HG03457 (cell line): ENCODE data around the gene CEACAM20.
"Not testable (repeated sequence)": the region's sequence is repeated elsewhere in the genome, so short reads cannot be mapped to it uniquely, and the experiment has no call there.

Experiments
- ATAC-seq: cut with Tn5 transposase; IDR thresholded peaks from one replicate; pipeline ENCODE4 v1.9.1; 2021; ENCODE audit warnings: moderate number of reproducible peaks; ENCODE audit not compliant: unreplicated experiment

Gene CEACAM20

DNA sequence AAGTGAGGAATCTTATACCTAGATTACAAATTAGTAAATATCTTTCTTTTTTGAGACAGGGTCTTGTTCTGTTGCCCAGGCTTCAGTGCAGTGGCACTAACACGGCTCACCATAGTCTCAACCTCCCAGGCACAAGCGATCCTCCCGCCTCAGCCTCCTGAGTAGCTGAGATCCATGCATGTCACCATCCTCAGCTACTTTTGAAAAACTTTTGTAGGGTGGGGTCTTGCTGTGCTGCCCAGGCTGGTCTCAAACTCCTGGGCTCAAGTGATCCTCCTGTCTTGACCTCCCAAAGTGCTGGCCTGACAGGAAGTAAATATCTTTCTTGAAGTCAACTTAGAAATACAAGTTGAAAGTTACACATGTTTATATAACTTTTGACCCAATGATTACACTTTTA is 20.0 kb upstream of the CEACAM20 start:
- ATAC-seq = no peak

DNA sequence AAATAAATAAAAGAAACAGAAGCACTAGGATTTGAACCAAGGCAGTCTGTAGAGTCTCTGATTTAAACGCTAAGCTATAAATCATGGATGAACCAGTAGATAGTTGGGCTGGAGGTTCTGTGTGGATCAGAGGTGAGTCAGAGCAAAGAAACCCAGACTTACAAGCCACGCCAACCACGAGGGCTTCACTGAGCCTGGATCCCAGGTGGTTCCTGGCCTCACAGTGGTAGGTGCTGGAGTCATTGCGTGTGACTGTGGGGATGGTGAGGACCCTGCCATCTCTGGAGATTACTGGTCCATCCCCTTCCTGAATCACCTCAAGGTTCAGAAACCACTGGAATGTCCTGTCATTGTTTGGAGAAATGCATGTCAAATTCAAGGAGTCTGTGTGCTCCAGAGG is 19.3 kb upstream of the CEACAM20 start:
- no peak for ATAC-seq

DNA sequence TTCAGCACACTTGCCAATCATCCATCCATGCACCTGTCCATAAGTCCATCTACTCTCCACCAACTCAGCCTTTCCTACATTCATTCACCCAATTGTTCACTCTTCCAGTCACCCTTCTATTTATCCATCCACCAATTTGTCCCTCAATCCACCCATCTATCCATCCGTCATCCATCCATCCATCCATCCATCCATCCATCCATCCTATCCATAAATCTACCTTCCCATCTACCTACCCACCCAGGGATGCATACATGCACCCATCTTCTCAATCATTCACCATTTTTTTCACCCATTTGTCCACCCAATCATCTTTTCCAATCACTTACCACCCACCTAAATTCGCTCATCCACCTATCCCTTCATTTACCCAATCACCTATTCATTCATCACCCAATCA is 14.6 kb upstream of the CEACAM20 start:
- ATAC-seq = no peak

DNA sequence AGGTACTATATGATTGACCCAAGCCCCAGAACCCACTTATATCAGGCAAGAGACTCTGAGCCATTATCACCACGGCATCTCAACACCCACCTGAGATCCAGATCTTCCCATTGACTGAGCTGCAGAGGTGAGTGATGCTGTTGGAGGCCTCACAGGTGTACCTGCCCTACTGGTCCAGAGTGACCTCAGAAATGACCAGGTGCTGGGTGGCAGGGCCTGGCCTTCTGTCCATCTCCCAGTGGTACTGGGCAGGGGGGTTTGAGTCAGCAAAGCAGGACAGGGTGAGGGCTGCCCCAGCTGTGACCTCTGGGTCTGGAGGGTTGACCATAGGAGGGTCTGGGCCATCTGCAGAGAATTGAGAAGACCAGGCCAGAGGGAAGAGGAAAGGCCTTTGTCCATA is 13.2 kb upstream of the CEACAM20 start:
- ATAC-seq = no peak

DNA sequence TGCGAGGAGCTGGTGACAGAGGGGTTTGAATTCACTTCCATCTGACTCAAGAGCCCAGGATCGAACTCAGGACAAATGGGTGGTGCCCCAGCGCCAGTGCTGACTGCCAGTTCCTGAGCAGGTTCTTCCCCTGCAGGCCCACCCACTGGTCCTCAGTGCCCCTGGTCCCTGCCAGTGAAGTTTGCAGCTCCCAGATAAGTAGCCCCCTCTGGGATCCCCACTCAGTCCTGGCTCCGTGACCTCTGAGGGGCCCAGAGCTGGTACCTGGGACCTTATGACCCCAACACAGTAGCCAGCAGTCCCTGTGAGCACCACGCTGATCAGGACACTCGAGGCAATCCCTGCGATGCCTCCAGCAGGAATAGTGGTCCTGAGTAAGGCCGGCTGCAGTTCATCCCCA is 11.3 kb upstream of the CEACAM20 start:
- ATAC-seq = no peak

DNA sequence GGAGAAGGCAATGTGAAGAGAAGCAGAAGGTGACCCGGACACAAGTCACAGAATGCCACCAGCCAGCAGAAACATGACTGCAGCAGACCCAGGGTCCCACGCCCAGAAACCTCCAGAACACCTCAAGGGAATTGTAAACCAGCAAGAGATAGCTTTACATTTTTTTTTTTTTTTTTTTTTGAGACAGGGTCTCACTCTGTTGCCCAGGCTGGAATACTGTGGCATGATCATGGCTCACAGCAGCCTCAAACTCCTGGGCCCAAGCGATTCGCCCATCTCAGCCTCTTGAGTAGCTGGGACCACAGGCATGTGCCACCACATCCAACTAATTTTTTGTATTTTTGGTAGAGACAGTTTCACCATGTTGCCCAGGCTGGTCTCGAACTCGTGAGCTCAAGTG is 10.5 kb upstream of the CEACAM20 start:
- ATAC-seq = no peak

DNA sequence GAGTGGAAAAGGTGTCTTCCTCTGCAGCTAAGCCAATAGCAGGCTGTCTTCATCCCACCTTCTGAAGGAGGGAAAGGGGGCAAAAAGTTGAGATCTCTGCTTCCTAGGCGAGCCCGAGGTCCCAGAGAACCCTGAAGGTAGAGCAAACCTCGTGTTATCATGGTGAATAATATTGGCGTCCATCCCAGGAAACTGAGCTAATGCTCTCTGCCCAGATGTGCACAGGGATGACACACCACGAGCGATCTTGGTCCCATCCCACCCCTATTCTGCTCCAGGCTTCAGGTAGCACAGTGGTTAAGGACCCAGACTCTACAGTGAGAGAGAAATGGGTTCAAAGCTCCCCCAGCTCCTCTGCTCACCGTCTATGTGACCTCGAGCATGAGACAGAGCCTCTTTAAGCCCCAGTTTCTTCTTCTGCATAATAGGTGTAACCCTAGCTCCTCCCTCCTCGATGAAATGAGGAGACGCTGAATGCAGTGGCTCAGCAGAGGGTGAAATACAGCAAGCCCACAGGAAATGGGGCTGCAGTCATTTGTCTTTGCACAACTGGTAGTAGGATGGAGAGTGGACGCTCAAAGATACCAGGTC is 9.9 kb upstream of the CEACAM20 start:
- ATAC-seq = no peak

DNA sequence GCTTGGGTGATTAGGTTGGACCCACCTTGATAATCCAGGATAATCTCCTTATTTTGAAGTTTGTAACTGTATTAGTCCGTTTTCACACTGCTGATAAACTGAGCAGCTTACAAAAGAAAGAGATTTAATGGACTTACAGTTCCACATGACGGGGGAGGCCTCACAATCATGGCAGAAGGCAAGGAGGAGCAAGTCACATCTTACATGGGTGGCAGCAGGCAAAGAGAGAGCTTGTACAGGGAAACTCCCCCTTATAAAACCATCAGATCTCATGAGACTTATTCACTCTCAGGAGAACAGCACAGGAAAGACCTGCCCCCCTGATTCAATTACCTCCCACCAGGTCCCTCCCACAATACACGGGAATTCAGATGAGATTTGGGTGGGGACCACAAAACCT is 5.9 kb upstream of the CEACAM20 start:
- ATAC-seq = not testable (repeated sequence)

DNA sequence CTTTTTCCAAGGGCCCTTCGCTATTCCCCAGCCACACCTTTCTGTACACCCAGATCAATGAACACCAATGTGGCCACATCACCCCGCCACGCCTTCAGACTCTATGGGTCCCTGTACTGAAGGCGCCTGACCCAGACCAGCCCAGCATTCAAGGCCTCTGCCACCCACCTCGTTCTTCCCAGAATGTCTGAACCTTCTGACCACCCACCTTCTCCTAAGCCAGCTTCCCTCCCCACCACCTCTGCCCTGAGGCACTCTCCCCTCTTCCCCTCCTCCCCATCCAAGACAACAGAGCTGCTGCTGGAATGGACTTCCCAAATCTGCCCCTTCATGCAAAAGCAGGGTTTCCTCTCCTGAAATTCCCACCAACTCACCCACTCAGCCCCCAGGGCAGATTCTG is 3.3 kb upstream of the CEACAM20 start:
- ATAC-seq = no peak

DNA sequence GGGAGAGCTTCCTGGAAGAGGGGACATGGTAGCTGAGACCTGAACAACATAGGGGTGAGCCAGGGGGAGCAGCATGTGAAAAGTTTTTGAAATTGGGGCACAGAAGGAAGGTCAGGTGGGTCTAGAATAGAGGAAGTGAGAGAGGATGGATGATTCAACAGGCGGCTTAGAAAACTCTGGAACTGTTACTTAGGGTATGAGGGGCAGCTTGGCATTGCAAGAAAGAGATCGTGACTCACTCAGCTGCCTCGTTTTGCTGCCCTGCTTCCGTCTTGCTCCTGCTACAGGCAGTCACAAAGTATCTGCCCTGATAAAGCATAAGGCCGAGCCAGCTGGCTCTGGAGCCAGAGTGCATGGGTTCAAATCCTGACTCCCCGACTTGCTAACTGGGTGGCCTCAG is 1.3 kb upstream of the CEACAM20 start:
- no peak for ATAC-seq

DNA sequence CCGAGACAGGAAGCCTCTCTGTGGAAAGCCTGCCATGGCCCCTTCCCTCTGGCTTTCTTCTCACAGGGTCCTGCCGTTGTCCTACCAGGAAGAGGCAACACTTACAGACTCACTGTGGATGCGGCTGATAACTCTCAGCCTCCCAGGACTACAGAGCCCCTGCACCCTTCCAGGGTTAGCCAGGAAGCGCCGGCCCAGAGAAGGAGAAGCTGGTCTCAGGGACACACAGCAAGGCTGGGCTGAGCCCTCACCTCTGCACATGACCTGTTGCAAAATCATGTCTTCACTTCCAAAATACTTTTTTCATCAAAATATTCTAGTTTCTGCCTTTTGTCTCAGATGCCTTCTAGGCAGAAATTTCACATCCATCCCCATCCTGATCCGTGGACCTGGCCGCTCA is 1.9 kb downstream of the CEACAM20 start:
- ATAC-seq = no peak

DNA sequence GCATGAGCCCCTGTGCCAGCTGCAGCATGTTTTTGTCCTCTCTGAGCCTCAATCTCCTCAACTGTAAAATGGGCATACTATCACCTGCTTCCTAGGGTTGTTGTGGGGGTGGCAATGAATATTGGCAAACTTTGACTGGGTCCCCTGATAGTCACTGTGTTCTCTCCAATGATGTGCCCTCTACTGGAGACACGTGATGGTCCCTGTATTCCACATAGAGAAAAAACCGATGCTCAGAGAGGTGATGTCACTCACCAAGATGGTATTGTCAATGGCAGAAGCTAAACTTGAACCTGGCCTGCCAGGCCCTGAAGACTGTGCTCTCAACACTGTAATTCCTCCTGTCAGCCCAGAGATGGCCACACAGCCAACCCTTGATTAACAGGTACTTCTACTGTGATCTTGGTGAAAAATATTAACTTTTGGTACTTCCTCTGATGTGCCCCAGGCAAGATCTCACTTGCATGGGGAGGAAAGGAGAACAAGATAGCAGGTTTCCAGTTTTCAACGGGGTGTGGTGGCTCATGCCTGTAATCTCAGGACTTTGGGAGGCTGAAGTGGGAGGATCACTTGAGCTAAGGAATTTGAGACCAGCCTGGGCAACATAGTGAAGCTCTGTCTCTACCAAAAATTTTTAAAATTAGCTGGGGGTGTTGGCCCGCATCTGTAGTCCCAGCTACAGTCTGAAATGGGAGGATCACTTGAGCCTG is 3.6 kb downstream of the CEACAM20 start:
- no peak for ATAC-seq

DNA sequence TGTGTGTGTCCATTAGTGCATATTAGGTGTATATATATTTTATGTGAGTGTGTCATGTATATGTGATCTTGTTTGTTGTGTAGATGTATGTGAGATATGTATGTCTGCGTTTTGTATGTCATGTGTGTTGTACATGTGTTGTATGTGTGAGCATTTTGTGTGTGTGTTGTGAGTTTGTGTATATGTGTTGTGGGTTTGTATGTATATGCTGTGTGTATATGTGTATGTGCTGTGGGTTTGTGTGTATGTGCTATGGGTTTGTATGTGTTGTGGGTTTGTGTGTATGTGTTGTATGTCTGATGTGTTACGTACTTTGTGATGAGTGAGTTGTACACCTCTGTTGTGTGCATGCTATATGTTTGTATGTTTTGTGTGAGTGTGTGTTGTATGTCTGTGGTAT is 8.1 kb downstream of the CEACAM20 start:
- no peak for ATAC-seq

DNA sequence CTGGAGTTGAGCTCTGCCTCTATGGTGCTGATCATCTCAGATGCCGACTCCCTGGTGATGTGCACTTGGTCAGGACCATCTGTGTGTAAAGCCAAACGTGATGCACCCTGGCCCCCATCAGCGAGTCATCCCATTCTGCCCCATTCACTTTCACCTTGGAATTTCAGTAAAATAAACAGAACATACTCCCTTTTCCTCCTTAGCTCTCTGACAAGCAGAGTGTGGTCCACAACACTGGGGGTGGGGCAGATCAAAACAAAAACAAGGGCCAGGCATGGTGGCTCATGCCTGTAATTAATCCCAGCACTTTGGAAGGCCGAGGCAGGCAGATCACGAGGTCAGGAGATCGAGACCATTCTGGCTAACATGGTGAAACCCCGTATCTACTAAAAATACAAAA is 12.3 kb downstream of the CEACAM20 start:
- no peak for ATAC-seq

DNA sequence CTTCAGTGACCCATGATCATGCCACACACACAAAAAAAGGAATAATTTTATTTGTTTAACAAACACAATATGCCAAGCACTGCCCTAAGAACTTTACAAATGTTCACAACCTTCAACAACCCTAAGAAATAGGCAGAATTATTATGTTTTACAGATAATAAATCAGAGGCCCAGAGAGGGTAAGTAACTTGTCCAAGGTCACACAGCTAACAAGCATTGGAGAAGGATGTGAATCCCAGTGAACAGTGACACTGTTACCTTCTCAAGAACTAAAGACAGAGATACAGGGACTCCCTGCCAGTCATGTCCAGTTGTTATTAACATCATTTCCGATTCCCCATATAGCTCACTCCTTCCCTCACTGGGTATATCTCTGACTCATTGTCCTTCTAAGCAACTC is 13.6 kb downstream of the CEACAM20 start:
- no peak for ATAC-seq

DNA sequence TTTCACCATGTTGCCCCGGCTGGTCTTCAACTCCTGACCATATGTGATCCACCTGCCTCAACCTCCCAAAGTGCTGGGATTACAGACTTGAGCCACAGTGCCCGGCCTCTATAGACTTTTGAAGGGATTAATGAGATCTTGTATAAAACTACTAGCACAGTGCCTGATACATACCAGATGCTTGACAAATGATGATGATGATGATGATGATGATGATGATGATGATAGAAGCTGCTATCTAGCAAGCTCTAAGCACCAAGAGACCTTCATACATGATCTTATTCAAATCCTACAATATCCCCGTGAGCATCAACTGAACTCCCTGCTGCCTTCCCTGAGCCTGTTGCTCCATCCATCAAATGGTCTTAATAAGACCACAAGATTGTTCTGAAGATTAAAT is 14.4 kb downstream of the CEACAM20 start:
- ATAC-seq = no peak

DNA sequence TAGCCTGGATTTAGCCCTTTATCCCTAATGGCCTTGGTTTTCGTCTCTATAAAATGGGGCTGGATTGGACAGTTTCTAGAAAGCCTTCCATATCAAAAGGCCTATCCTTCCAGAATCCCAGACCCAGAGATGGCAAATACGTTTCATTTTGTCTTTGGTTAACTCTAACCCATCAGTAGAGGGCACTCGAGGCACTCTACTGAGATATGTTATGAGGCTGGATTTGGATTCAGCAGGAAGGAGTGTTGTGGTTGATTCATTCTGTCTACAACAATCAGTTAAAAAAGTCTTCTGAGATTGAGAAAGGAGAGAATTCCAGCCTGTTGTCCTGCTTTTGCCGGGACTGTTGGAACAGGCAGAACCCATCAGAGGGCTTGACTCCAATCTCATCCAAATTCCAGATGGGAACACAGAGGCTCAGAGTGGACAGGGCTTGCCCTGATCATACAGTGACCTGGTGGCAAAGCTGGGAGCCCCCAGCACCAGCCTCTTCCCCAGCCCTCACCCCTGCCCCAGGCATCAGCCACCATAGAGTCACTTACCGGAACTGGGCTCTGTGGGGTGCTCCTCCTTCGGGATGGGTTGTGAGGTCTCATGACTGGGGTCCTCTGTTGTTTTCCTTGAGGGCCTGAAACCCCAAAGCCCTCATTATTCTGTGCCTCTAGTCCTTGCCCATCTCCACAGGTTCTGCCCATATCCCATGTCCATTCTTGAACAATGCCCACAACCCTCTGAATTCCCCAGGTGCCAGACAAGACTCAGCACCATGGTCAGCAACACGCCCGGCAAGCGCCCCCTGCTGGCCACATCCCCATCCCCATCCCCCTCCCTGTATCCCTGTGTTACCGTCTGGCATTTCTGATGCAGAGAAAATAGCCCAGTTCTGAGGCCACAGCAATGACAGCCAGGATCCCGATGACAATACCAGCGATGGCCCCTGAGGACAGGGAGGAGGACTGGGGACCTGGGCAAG is 16.9 kb downstream of the CEACAM20 start:
- no peak for ATAC-seq

DNA sequence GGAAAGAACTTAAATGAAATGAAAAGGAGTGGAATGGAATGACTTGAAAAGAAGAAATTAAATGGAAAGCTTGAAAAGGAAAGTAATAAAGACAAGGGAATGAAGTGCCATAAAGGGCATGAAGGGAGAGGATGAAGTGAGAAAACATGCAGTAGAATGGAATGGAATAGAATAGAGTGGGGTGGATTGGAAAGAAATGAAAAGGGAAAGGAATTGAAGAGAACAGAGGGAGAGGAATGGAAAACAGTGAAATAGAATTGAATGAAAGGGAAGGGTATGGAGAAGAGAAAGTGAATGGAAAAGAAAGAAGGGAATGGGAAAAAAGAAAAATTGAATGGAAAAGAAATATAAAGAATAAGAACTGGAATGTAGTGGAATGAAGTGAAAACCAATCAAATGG is 20.0 kb downstream of the CEACAM20 start:
- ATAC-seq = no peak

DNA sequence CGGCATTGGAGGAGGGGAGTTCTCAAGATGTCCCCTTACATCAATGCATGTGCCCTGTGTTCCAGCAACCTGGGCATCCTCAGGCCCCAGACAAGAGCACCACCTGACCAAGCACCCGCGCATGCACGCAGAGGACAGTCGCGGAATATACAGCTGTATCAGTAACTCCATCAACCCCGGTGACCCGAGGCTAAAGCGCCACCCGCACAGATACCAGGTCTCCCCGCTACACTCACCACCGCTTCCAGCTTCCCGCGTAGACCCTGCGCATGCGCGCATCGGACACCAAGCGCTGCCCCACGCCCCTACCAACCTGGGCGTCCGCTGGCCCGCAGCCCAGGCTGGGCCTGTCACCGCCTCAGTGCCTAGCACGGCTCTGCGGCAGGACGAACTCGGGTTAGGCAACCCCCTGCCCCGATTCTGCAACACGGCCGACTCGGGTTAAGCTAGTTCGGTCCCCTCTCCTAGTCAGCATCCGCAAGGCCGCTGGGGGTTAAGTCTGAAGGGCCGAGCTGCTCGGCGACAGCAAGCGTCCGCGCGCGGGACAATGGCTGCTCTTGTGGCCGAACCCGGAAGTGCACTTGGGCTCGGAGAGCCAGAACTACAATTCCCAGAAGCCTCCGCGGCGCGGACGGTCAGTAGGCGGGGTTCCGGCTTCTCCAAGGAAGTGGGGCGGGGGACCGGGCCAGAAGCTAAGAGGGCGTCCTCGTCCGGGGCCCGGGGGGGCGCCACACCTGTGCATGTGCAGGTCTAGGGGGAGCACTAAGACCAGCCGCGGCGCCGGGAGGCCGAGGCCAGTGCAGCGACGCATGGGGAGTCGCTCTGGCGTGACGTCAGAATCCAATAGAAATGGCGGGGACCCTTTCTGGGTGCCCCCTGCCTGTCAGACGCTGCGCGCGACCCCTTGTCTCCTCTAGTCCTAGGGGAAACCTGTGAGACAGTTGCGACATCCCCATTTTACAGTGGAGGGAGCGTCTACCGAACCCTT is 29.2 kb downstream of the CEACAM20 start, which contains the start of gene ZNF180:
Gene ZNF180 (minus strand): TSS at position 561 of the 988 bp plus-strand sequence. CDS start 3,188 bp downstream, outside the sequence.
- peak; percentile 67 for ATAC-seq

DNA sequence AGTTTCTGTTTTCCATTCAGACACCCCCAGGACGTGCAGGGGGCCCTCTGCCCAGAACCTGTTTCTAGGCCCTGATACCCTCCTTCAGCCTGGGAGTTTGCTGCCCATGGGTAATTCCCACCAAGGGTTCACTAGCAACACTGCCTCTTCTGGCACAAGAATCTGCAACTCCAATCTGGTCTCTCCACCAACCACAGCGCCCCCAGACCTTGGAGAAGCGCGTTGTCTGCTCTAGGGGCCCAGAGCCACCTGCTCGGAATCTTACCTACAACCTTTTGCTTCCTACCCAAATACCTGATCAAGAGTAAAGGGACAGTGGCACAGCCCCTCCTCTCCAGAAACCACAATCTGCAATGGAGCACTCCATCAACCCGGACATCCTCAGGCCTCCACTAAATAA is 29.9 kb downstream of the CEACAM20 start:
- ATAC-seq = no peak

DNA sequence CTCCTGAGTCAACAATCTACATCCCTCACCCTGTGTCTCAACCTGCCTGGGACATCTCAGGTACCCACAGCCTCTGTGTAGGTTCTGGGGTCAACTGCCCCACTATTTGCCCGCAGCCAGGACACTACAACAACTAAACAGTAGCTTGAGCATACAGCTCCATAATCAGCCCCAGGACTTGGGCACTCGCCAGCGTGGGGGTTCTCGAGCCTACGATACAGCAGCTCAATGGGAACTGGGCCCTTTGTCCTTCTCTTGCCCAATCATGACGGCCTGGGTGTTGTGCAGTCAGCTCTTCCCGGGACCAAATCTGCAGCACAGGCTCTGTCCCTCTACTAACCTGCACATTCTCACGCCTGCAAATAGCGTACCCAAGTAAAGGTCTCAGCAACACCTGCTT is 30.5 kb downstream of the CEACAM20 start:
- no peak for ATAC-seq
